GM12878 (cell line): ENCODE data around the gene RAB11A. TPM values are rescaled to one million over a fixed set of nuclear protein-coding genes. Genes with fewer than 3 reads are reported as not detected.

Experiments
- ATAC-seq: fragments of 200-7000 bp; cut with Tn5 transposase; 3 replicates; pipeline ENCODE4 v1.9.1; 2020; ENCODE audit warnings: mild to moderate bottlenecking, moderate library complexity
- BruUV-seq: library from RNA; stranded (reverse); fragments of 400-500 nt; replicated peaks from 2 replicates; lab custom pipeline; 2021; lab: Mats Ljungman, UMichigan
- CTCF ChIA-PET: fragments of 300-600 bp; sonication (Branson Sonifier 250); formaldehyde crosslinking; extraction: SDS; loops from one replicate; lab custom pipeline; 2021; ENCODE audit warnings: inconsistent platforms; lab: Yijun Ruan, JAX
- POLR2A ChIA-PET: fragments of 350-600 bp; formaldehyde crosslinking; extraction: SDS; loops from one replicate; lab custom pipeline; 2021; ENCODE audit warnings: inconsistent platforms; lab: Charles Lee
- RAD21 ChIA-PET: fragments of 300-600 bp; sonication (Branson Sonifier 250); formaldehyde crosslinking; loops from one replicate; lab custom pipeline; 2023; ENCODE audit warnings: antibody characterized with exemption; ENCODE audit not compliant: unreplicated experiment; lab: Charles Lee
- SMC1A ChIA-PET: fragments of 300-600 bp; sonication (Branson Sonifier 250); formaldehyde crosslinking; loops from one replicate; lab custom pipeline; 2023; ENCODE audit not compliant: unreplicated experiment, uncharacterized antibody; lab: Charles Lee
- DNase-seq: peaks from one replicate; pipeline ENCODE4 v3.0.0-alpha.2; 2011; ENCODE audit warnings: low read depth, low spot score
- FAIRE-seq: peaks from 3 replicates; lab custom pipeline; 2011; peaks lifted over from hg19 to GRCh38; lab: Jason Lieb, UNC
- H2AFZ ChIP-seq: 2 replicates; pipeline ENCODE4 v1.6.0; 2011; ENCODE audit warnings: low read depth, low read length, control low read depth; ENCODE audit not compliant: control insufficient read depth
- H3K27ac ChIP-seq: 2 replicates; pipeline ENCODE4 v1.5.1; 2011; ENCODE audit warnings: control low read depth; ENCODE audit not compliant: control insufficient read depth, insufficient read depth
- H3K27me3 ChIP-seq, 2 experiments: replicated peaks in 1 of 2; 2 replicates each; pipeline versions ENCODE4 v1.6.0 to v1.6.1; 2011; ENCODE audit warnings: low read length in 1 of 2; ENCODE audit not compliant: control insufficient read depth in 2 of 2, insufficient read depth in 2 of 2
- H3K36me3 ChIP-seq, 2 experiments: 2 replicates each; pipeline ENCODE4 v1.5.1; 2011; ENCODE audit warnings: low read length in 1 of 2; ENCODE audit not compliant: control insufficient read depth in 2 of 2, insufficient read depth in 2 of 2
- H3K4me1 ChIP-seq: 2 replicates; pipeline ENCODE4 v1.6.1; 2011; ENCODE audit warnings: mild to moderate bottlenecking, low read length, moderate library complexity, mixed read lengths; ENCODE audit not compliant: control insufficient read depth, insufficient read depth
- H3K4me2 ChIP-seq: 2 replicates; pipeline ENCODE4 v1.6.0; 2011; ENCODE audit warnings: control low read depth; ENCODE audit not compliant: control insufficient read depth, insufficient read depth
- H3K4me3 ChIP-seq: fragments of 200-600 bp; sonication (generic); 2 replicates; pipeline ENCODE4 v1.5.1; 2016
- H3K79me2 ChIP-seq: 2 replicates; pipeline ENCODE4 v1.6.0; 2011; ENCODE audit warnings: low read length; ENCODE audit not compliant: control insufficient read depth, insufficient read depth
- H3K9ac ChIP-seq: 2 replicates; pipeline ENCODE4 v1.8.0; 2011; ENCODE audit warnings: low read length, control low read depth, mixed read lengths; ENCODE audit not compliant: control insufficient read depth, insufficient read depth
- H3K9me3 ChIP-seq: replicated peaks from 3 replicates; pipeline ENCODE4 v1.5.1; 2011; ENCODE audit warnings: mild to moderate bottlenecking, low read length; ENCODE audit not compliant: control insufficient read depth, insufficient read depth
- H4K20me1 ChIP-seq: 2 replicates; pipeline ENCODE4 v1.6.0; 2011; ENCODE audit not compliant: control insufficient read depth, insufficient read depth
- CBX3 ChIP-seq: fragments of 200-600 bp; sonication (generic); IDR thresholded peaks from 2 replicates; pipeline ENCODE4 v1.6.1; 2016; ENCODE audit warnings: low read depth, borderline replicate concordance
- CTCF ChIP-seq, 3 experiments: IDR thresholded peaks in 2 of 3; conservative IDR thresholded peaks in 1 of 3; 2 replicates each; pipeline ENCODE4 v1.5.1; 2011; ENCODE audit warnings: low read depth in 3 of 3, low read length in 3 of 3, mild to moderate bottlenecking in 3 of 3, control low read depth in 2 of 3, moderate library complexity in 2 of 3, inconsistent platforms in 1 of 3, mixed read lengths in 1 of 3; ENCODE audit not compliant: control insufficient read depth in 2 of 3, insufficient read depth in 1 of 3; ENCODE audit errors: extremely low read depth in 1 of 3
- HDAC2 ChIP-seq: fragments of 200-600 bp; sonication (generic); IDR thresholded peaks from 2 replicates; pipeline ENCODE4 v1.6.1; 2017
- IRF3 ChIP-seq: fragments of 450-650 bp; IDR thresholded peaks from 2 replicates; pipeline ENCODE4 v1.6.1; 2014; ENCODE audit warnings: mild to moderate bottlenecking
- JUND ChIP-seq: IDR thresholded peaks from 2 replicates; pipeline ENCODE4 v1.6.1; 2012; ENCODE audit warnings: low read depth, mild to moderate bottlenecking, low read length, improper control_type of control experiment, moderate library complexity
- MEF2B ChIP-seq: fragments of 450-650 bp; IDR thresholded peaks from 2 replicates; pipeline ENCODE4 v1.6.1; 2018; ENCODE audit warnings: mild to moderate bottlenecking, moderate library complexity; ENCODE audit not compliant: partially characterized antibody, poor library complexity, severe bottlenecking
- PAX8 ChIP-seq: fragments of 450-650 bp; IDR thresholded peaks from 2 replicates; pipeline ENCODE4 v1.6.1; 2017; ENCODE audit warnings: mild to moderate bottlenecking, moderate library complexity
- RB1 ChIP-seq: fragments of 450-650 bp; formaldehyde crosslinking; IDR thresholded peaks from 2 replicates; pipeline ENCODE4 v1.6.1; 2017; ENCODE audit warnings: mild to moderate bottlenecking, borderline replicate concordance
- REST ChIP-seq: IDR thresholded peaks from 2 replicates; pipeline ENCODE4 v1.6.1; 2012; ENCODE audit warnings: mild to moderate bottlenecking, low read depth, low read length
- SREBF1 ChIP-seq: IDR thresholded peaks from 2 replicates; pipeline ENCODE4 v1.6.1; 2012; ENCODE audit warnings: mild to moderate bottlenecking, low read length
- SUZ12 ChIP-seq: fragments of 200-600 bp; sonication (generic); IDR thresholded peaks from one replicate; pipeline ENCODE4 v1.6.1; 2018; ENCODE audit warnings: antibody characterized with exemption, mild to moderate bottlenecking; ENCODE audit not compliant: unreplicated experiment
- TAF1 ChIP-seq: IDR thresholded peaks from 2 replicates; pipeline ENCODE4 v1.6.1; 2011; ENCODE audit warnings: mild to moderate bottlenecking, low read depth, low read length, borderline replicate concordance
- ZBTB40 ChIP-seq: fragments of 450-650 bp; IDR thresholded peaks from 2 replicates; pipeline ENCODE4 v1.6.1; 2016; ENCODE audit warnings: mild to moderate bottlenecking, moderate library complexity, borderline replicate concordance
- WGBS: methylation state at CpG from one replicate; pipeline ENCODE4 v1.1.6; 2016; ENCODE audit warnings: low lambda C conversion rate; ENCODE audit not compliant: insufficient replicate concordance, insufficient coverage; ENCODE audit errors: missing lambda C conversion rate; 5-methylcytosine and 5-hydroxymethylcytosine counted together
- in situ Hi-C: fragments of 300-500 bp; cut with MboI; formaldehyde crosslinking; loops from 9 replicates; pipeline ENCODE4 v1.14.3; 2018; ENCODE audit warnings: mixed read lengths
- intact Hi-C: fragments of 100-400 bp; cut with micrococcal nuclease; formaldehyde crosslinking; loops from one replicate; pipeline ENCODE4 v1.14.2; 2022; ENCODE audit not compliant: unreplicated experiment
- polyA plus RNA-seq, 11 experiments: library from polyadenylated mRNA; depleted of rRNA in 4 of 11; unstranded in 6 of 11; stranded (reverse) in 5 of 11; fragments of >200 nt; fragmentation: Nextera tagmentation in 4 of 11; fragmentation: Illumina TruSeq in 1 of 11; extraction: Ambion mirVana in 4 of 11; extraction: Trizol in 1 of 11; gene quantifications; 1 replicate in 1 of 11; 2 replicates in 10 of 11; pipeline versions ENCODE4 v1.2.1 to v1.2.3, GENCODE V29; 2011 to 2016; ENCODE audit warnings: inconsistent platforms in 2 of 11, missing spikeins in 2 of 11, low read depth in 1 of 11
- total RNA-seq, 4 experiments: library from RNA; depleted of rRNA in 3 of 4; stranded (reverse); fragments of >200 nt in 3 of 4; fragmentation: Illumina TruSeq in 1 of 4; extraction: Trizol in 1 of 4; gene quantifications; 2 replicates each; pipeline versions ENCODE4 v1.2.1 to v1.2.3, GENCODE V29; 2013 to 2021

RAB11A gene
- total and polyA plus RNA-seq, 10 of the 15 experiments (the other 5 are each of a cell fraction or from before 2014, with no cell fraction given): 128 to 387 (median 224) TPM

- H3K36me3 ChIP-seq: peaks cover 0 to 16% of the 10 kb centered on the region in 2 experiments; a peak in 3 of 4 replicates
- H3K9me3 ChIP-seq: no peaks in the 10 kb centered on the region
- H3K79me2 ChIP-seq: no peaks in the 10 kb centered on the region
- FAIRE-seq: no peak
- no peak overlapping the region for H3K4me2 ChIP-seq
- no TSS peak for BruUV-seq
- H4K20me1 ChIP-seq: no peaks in the 10 kb centered on the region
- H3K4me3 ChIP-seq: no peak overlapping the region
- no peak overlapping the region for H3K9ac ChIP-seq
- no peaks in the 10 kb centered on the region for H3K4me1 ChIP-seq
- SMC1A ChIA-PET: interaction anchor here (0.8 kb wide), 1 partner anchor 21 kb away, joined by 3 read pairs; no protein-coding TSS in a partner anchor
- H3K27me3 ChIP-seq: no peaks in the 10 kb centered on the region
- no peak for DNase-seq
- H2AFZ ChIP-seq: no peak overlapping the region
- CTCF ChIA-PET: interaction anchor here (0.7 to 1.5 kb wide), 3 partner anchors 18 to 21 kb away, joined by 3 read pairs; no protein-coding TSS in a partner anchor
- in situ Hi-C loops (no loop called here), intact Hi-C loops (no loop called here)
- ATAC-seq: no peak
- RAD21 ChIA-PET: interaction anchor here (1.0 kb wide), 1 partner anchor 21 kb away, joined by 3 read pairs; no protein-coding TSS in a partner anchor
- POLR2A ChIA-PET: interaction anchor here (0.6 kb wide), 1 partner anchor 11 kb away, joined by 3 read pairs; no protein-coding TSS in a partner anchor
- WGBS: 96% methylated on average over 2 of the region's 2 CpGs
- H3K27ac ChIP-seq: no peak overlapping the region
- TF ChIP-seq REST: no peak
- no peak for TF ChIP-seq HDAC2
- TF ChIP-seq MEF2B: no peak
- TF ChIP-seq PAX8: no peak
- TF ChIP-seq JUND: no peak
- TF ChIP-seq TAF1: no peak
- no peak for TF ChIP-seq ZBTB40
- no peak for TF ChIP-seq RB1
- no peak for TF ChIP-seq IRF3
- no peak for TF ChIP-seq SUZ12
- TF ChIP-seq CBX3: no peak
- no peak for TF ChIP-seq CTCF (IDR thresholded peaks at IDR 0.05 in 2 of 3, conservative IDR thresholded peaks at IDR 0.05 in 1 of 3; ENCODE audit: control insufficient read depth in 2 of 3, extremely low read depth in 1 of 3, insufficient read depth in 1 of 3, low read depth in 3 of 3, low read length in 3 of 3)
- no peak for TF ChIP-seq SREBF1
Measured at GRCh38 chr15:65896236-65896635, 26.9 kb downstream of the RAB11A start.
